ENCODE data around the gene TMEM45B.
"Not testable (repeated sequence)": the region's sequence is repeated elsewhere in the genome, so short reads cannot be mapped to it uniquely, and the experiment has no call there.

The TMEM45B gene

GRCh38 chr11:129828301-129828836 lies 12.7 kb downstream of the TMEM45B start:
- H3K4me1 ChIP-seq = no peaks in the 10 kb centered on the region
- no peak for TF ChIP-seq CTCF (IDR thresholded peaks at IDR 0.05; ENCODE audit: low read depth, low read length)
- H3K9me3 ChIP-seq = no peaks in the 10 kb centered on the region
- H3K36me3 ChIP-seq = no peaks in the 10 kb centered on the region
- H3K4me3 ChIP-seq (ENCODE audit: low read depth, low read length) = no peak overlapping the region
- no peak for DNase-seq
- H3K27me3 ChIP-seq = no peaks in the 10 kb centered on the region

GRCh38 chr11:129829497-129829896 lies 13.8 kb downstream of the TMEM45B start:
- not testable (repeated sequence) for DNase-seq; H3K36me3 ChIP-seq; H3K4me3 ChIP-seq (ENCODE audit: low read depth, low read length)

GRCh38 chr11:129831227-129831626 lies 15.6 kb downstream of the TMEM45B start:
- not testable (repeated sequence) for DNase-seq; H3K36me3 ChIP-seq; H3K27me3 ChIP-seq; H3K9me3 ChIP-seq; H3K4me3 ChIP-seq (ENCODE audit: low read depth, low read length); H3K4me1 ChIP-seq

More at GRCh38 chr11:129829497-129829896, 13.8 kb downstream of the TMEM45B start:
- H3K9me3 ChIP-seq, H3K27me3 ChIP-seq, H3K4me1 ChIP-seq: not testable (repeated sequence)

- not testable (repeated sequence) for DNase-seq; H3K36me3 ChIP-seq; H3K9me3 ChIP-seq; H3K4me1 ChIP-seq; H3K4me3 ChIP-seq (ENCODE audit: low read depth, low read length); H3K27me3 ChIP-seq
These were observed 17.6 kb downstream of the TMEM45B start for GRCh38 chr11:129833260-129833659.

- not testable (repeated sequence) for H3K9me3 ChIP-seq; DNase-seq; H3K36me3 ChIP-seq; H3K4me3 ChIP-seq (ENCODE audit: low read depth, low read length); H3K27me3 ChIP-seq; H3K4me1 ChIP-seq
These were observed 20.8 kb downstream of the TMEM45B start for GRCh38 chr11:129836423-129836891.

- TF ChIP-seq CTCF (IDR thresholded peaks at IDR 0.05; ENCODE audit: low read depth, low read length) = no peak
- H3K9me3 ChIP-seq = no peaks in the 10 kb centered on the region
- no peaks in the 10 kb centered on the region for H3K4me1 ChIP-seq
- no peaks in the 10 kb centered on the region for H3K27me3 ChIP-seq
- H3K4me3 ChIP-seq (ENCODE audit: low read depth, low read length) = no peak overlapping the region
- H3K36me3 ChIP-seq = no peaks in the 10 kb centered on the region
- DNase-seq = no peak
These were observed 21.3 kb downstream of the TMEM45B start for GRCh38 chr11:129836979-129837378.

GRCh38 chr11:129840236-129840635 lies 24.6 kb downstream of the TMEM45B start:
- H3K4me3 ChIP-seq (ENCODE audit: low read depth, low read length) = no peak overlapping the region
- no peaks in the 10 kb centered on the region; the same call in 1 of the 2 replicates for H3K27me3 ChIP-seq
- no peaks in the 10 kb centered on the region for H3K9me3 ChIP-seq
- no peaks in the 10 kb centered on the region for H3K4me1 ChIP-seq
- no peak for TF ChIP-seq CTCF (IDR thresholded peaks at IDR 0.05; ENCODE audit: low read depth, low read length)
- no peaks in the 10 kb centered on the region for H3K36me3 ChIP-seq
- no peak for DNase-seq

GRCh38 chr11:129842138-129842537 lies 26.5 kb downstream of the TMEM45B start:
- Histone ChIP-seq H3K27me3 (no peaks in the 10 kb centered on the region; the same call in 1 of the 2 replicates), H3K4me1 (no peaks in the 10 kb centered on the region), H3K36me3 (no peaks in the 10 kb centered on the region), H3K9me3 (no peaks in the 10 kb centered on the region), H3K4me3 (ENCODE audit: low read depth, low read length) (no peak overlapping the region)
- DNase-seq = no peak
- TF ChIP-seq CTCF (IDR thresholded peaks at IDR 0.05; ENCODE audit: low read depth, low read length) = no peak

All from BE2C (cell line).